Hepatocyte (in vitro differentiated cells): ENCODE measurements around the gene A4GNT.

Experiments used
- EZH2 ChIP-seq: fragments of 200-600 bp; sonication (generic); IDR thresholded peaks from 2 replicates; pipeline ENCODE4 v1.6.1; 2016; ENCODE audit warnings: antibody characterized with exemption, mild to moderate bottlenecking, borderline replicate concordance
- TF ChIP-seq, protein P1 (sequence below): fragments of 200-600 bp; sonication (generic); IDR thresholded peaks from 2 replicates; pipeline ENCODE4 v1.5.1; 2016; ENCODE audit warnings: antibody characterized with exemption, mild to moderate bottlenecking; ENCODE audit not compliant: poor library complexity

DNA sequence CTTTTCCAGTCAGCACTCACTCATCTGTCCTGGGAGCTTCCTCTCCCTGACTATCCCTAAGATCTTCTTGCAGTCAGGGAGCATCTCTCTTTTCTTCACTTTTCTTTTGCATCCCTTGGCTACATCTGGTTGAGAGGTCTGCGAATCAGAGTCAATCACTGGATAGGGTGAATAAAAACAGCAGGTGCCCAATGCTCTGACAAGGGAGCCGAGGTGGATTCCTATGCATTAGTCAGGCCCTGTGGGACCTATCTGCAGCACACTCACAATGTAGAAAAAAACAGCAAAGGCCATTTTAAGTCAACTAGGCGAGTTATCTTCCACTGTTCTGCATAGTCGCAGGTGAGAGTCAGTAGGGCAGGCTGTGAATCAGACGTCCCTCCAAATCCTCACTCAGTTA is 52.3 kb downstream of the A4GNT start:
- TF ChIP-seq, protein P1, sequence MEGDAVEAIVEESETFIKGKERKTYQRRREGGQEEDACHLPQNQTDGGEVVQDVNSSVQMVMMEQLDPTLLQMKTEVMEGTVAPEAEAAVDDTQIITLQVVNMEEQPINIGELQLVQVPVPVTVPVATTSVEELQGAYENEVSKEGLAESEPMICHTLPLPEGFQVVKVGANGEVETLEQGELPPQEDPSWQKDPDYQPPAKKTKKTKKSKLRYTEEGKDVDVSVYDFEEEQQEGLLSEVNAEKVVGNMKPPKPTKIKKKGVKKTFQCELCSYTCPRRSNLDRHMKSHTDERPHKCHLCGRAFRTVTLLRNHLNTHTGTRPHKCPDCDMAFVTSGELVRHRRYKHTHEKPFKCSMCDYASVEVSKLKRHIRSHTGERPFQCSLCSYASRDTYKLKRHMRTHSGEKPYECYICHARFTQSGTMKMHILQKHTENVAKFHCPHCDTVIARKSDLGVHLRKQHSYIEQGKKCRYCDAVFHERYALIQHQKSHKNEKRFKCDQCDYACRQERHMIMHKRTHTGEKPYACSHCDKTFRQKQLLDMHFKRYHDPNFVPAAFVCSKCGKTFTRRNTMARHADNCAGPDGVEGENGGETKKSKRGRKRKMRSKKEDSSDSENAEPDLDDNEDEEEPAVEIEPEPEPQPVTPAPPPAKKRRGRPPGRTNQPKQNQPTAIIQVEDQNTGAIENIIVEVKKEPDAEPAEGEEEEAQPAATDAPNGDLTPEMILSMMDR, result no peak
- TF ChIP-seq EZH2, result no peak
